ENCODE data around the gene GALNT14. TPM values are rescaled to one million over a fixed set of nuclear protein-coding genes. Genes with fewer than 3 reads are reported as not detected.

The GALNT14 gene
- total RNA-seq, 1 donor = not detected

DNA sequence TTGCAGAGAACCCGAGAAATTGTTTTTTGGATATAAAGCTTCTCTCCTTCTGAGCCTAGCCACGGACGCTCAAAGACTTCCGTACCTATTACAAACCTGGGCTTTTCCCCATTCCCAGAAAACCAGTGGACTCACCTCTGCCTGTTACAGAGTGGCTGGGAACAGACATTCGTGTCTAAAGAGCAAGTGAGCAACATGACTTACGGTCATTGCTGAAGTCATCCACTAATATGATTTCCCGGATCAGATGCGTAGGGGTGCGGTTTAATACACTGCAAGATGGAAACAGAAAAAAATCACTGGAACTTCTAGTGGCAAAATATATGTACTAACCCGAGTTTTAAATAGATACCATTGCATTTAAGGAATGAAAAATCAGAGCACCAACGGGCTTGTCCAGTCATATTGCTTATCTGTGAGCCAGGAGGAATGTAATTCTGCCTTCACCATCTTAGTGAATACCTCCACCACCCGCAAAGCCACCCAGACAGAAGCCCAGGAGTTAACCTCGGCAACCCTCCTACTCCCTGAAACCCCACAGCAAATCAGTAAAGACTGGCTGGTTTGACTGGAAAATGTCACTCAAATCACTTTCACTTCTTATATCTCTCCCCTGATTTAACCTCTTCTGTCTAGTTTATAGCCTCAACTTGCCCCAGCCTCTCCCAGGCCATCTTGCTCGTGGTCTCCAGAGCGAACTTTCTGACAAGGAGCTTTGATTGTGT, 179.9 kb downstream of the GALNT14 start:
- H3K9me3 ChIP-seq (ENCODE audit: low read depth, low read length) = no peaks in the 10 kb centered on the region
- no peaks in the 10 kb centered on the region for H3K4me1 ChIP-seq (ENCODE audit: insufficient read depth, low read length)
- H3K36me3 ChIP-seq (ENCODE audit: insufficient read depth, low read length) = no peaks in the 10 kb centered on the region
- TF ChIP-seq, protein P1, sequence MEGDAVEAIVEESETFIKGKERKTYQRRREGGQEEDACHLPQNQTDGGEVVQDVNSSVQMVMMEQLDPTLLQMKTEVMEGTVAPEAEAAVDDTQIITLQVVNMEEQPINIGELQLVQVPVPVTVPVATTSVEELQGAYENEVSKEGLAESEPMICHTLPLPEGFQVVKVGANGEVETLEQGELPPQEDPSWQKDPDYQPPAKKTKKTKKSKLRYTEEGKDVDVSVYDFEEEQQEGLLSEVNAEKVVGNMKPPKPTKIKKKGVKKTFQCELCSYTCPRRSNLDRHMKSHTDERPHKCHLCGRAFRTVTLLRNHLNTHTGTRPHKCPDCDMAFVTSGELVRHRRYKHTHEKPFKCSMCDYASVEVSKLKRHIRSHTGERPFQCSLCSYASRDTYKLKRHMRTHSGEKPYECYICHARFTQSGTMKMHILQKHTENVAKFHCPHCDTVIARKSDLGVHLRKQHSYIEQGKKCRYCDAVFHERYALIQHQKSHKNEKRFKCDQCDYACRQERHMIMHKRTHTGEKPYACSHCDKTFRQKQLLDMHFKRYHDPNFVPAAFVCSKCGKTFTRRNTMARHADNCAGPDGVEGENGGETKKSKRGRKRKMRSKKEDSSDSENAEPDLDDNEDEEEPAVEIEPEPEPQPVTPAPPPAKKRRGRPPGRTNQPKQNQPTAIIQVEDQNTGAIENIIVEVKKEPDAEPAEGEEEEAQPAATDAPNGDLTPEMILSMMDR (IDR thresholded peaks at IDR 0.05; ENCODE audit: extremely low read depth, low read depth, low read length) = no peak
- DNase-seq (ENCODE audit: insufficient read length, low spot score, missing footprints) = no peak
- no peak overlapping the region for H3K27ac ChIP-seq (ENCODE audit: low read depth, low read length)
- no peak overlapping the region for H3K4me2 ChIP-seq (ENCODE audit: insufficient read depth, low read length)
- no peaks in the 10 kb centered on the region for H3K27me3 ChIP-seq (ENCODE audit: insufficient read depth, low read length)
- no peak overlapping the region for H2AFZ ChIP-seq (ENCODE audit: low read length)
- no peaks in the 10 kb centered on the region for H4K20me1 ChIP-seq (ENCODE audit: insufficient read depth, low read length)
- H3K4me3 ChIP-seq (ENCODE audit: insufficient read depth, low read length) = no peak overlapping the region
- no peaks in the 10 kb centered on the region for H3K79me2 ChIP-seq (ENCODE audit: insufficient read depth, low read length)

DNA sequence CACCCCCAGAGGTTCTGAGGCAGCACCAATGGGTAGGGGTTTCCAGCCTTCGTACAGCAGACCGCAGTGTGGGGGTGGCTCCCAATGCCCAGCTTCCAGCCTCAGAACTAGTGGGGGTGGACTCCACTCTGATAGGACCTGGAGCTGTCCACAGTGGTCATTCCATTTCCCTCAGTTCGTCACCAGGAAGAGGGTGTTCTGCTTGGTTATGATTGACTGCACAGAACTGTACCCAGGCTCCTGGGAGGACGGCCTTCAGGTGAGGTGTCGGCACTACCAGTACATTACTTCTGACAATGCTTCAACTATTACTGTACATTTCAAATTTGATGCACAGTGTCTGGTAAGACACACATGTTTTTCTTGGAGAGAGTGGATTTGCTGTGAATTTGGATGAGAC, 180.6 kb downstream of the GALNT14 start:
- TF ChIP-seq, protein P1 (IDR thresholded peaks at IDR 0.05; ENCODE audit: extremely low read depth, low read depth, low read length) = no peak
- no peaks in the 10 kb centered on the region for H3K9me3 ChIP-seq (ENCODE audit: low read depth, low read length)
- H3K36me3 ChIP-seq (ENCODE audit: insufficient read depth, low read length) = no peaks in the 10 kb centered on the region
- no peaks in the 10 kb centered on the region for H4K20me1 ChIP-seq (ENCODE audit: insufficient read depth, low read length)
- no peaks in the 10 kb centered on the region for H3K4me1 ChIP-seq (ENCODE audit: insufficient read depth, low read length)
- DNase-seq (ENCODE audit: insufficient read length, low spot score, missing footprints) = no peak
- no peak overlapping the region for H3K4me3 ChIP-seq (ENCODE audit: insufficient read depth, low read length)
- H3K79me2 ChIP-seq (ENCODE audit: insufficient read depth, low read length) = no peaks in the 10 kb centered on the region
- H3K27me3 ChIP-seq (ENCODE audit: insufficient read depth, low read length) = no peaks in the 10 kb centered on the region
- no peak overlapping the region for H2AFZ ChIP-seq (ENCODE audit: low read length)
- no peak overlapping the region for H3K27ac ChIP-seq (ENCODE audit: low read depth, low read length)
- H3K4me2 ChIP-seq (ENCODE audit: insufficient read depth, low read length) = no peak overlapping the region

- H3K4me3 ChIP-seq (ENCODE audit: insufficient read depth, low read length) = no peak overlapping the region
- TF ChIP-seq, protein P1 (IDR thresholded peaks at IDR 0.05; ENCODE audit: extremely low read depth, low read depth, low read length) = no peak
These were observed 181.2 kb downstream of the GALNT14 start for GRCh38 chr2:30956995-30957394.

GRCh38 chr2:30955516-30956132, 182.6 kb downstream of the GALNT14 start:
- Histone ChIP-seq H3K9me3 (ENCODE audit: low read depth, low read length) (no peaks in the 10 kb centered on the region), H3K4me2 (ENCODE audit: insufficient read depth, low read length) (no peak overlapping the region), H3K4me1 (ENCODE audit: insufficient read depth, low read length) (no peaks in the 10 kb centered on the region), H3K79me2 (ENCODE audit: insufficient read depth, low read length) (no peaks in the 10 kb centered on the region), H3K27me3 (ENCODE audit: insufficient read depth, low read length) (no peaks in the 10 kb centered on the region), H3K36me3 (ENCODE audit: insufficient read depth, low read length) (no peaks in the 10 kb centered on the region), H3K27ac (ENCODE audit: low read depth, low read length) (no peak overlapping the region), H4K20me1 (ENCODE audit: insufficient read depth, low read length) (no peaks in the 10 kb centered on the region), H3K4me3 (ENCODE audit: insufficient read depth, low read length) (no peak overlapping the region), H2AFZ (ENCODE audit: low read length) (no peak overlapping the region)
- TF ChIP-seq, protein P1 (IDR thresholded peaks at IDR 0.05; ENCODE audit: extremely low read depth, low read depth, low read length) = no peak
- DNase-seq (ENCODE audit: insufficient read length, low spot score, missing footprints) = no peak

More at GRCh38 chr2:30956995-30957394, 181.2 kb downstream of the GALNT14 start:
- H3K9me3 ChIP-seq (ENCODE audit: low read depth, low read length) = no peaks in the 10 kb centered on the region
- H3K4me1 ChIP-seq (ENCODE audit: insufficient read depth, low read length) = no peaks in the 10 kb centered on the region
- H3K79me2 ChIP-seq (ENCODE audit: insufficient read depth, low read length) = no peaks in the 10 kb centered on the region
- no peak overlapping the region for H3K4me2 ChIP-seq (ENCODE audit: insufficient read depth, low read length)
- H3K27ac ChIP-seq (ENCODE audit: low read depth, low read length) = no peak overlapping the region
- no peaks in the 10 kb centered on the region for H3K27me3 ChIP-seq (ENCODE audit: insufficient read depth, low read length)
- no peak overlapping the region for H2AFZ ChIP-seq (ENCODE audit: low read length)
- H3K36me3 ChIP-seq (ENCODE audit: insufficient read depth, low read length) = no peaks in the 10 kb centered on the region
- no peaks in the 10 kb centered on the region for H4K20me1 ChIP-seq (ENCODE audit: insufficient read depth, low read length)
- DNase-seq (ENCODE audit: insufficient read length, low spot score, missing footprints) = no peak

Data from osteoblast (primary cell).